Activated CD8-positive, alpha-beta T cell treated with anti-CD3 and anti-CD28 coated beads, Interleukin-2, amount 10 ng/mL, durations not matched to agents 7 days and 5 days (primary cell): Measurements from ENCODE around the gene SMG6. TPM values are rescaled to one million over a fixed set of nuclear protein-coding genes. Genes with fewer than 3 reads are reported as not detected.

Experiments
- ATAC-seq: fragments of 150-1000 bp; cut with Tn5 transposase; one replicate; pipeline ENCODE4 v1.10.0; 2021; ENCODE audit warnings: moderate library complexity
- CTCF ChIA-PET: fragments of 350-600 bp; sonication (Branson Sonifier 250); formaldehyde crosslinking; loops from one replicate; lab custom pipeline; 2021; ENCODE audit warnings: antibody characterized with exemption; lab: Charles Lee
- POLR2A ChIA-PET: fragments of 350-600 bp; sonication (Branson Sonifier 250); formaldehyde crosslinking; loops from one replicate; lab custom pipeline; 2021; ENCODE audit warnings: antibody characterized with exemption; lab: Charles Lee
- DNase-seq: peaks from one replicate; pipeline ENCODE4 v3.0.0-alpha.2; 2020
- H3K27ac Mint-ChIP-seq: one replicate; pipeline ENCODE4 v1.8.0; 2021; ENCODE audit warnings: mild to moderate bottlenecking, mixed read lengths
- H3K27me3 Mint-ChIP-seq: one replicate; pipeline ENCODE4 v1.8.0; 2021; ENCODE audit warnings: low read depth, mixed read lengths
- H3K36me3 Mint-ChIP-seq: one replicate; pipeline ENCODE4 v1.8.0; 2021; ENCODE audit warnings: low read depth, mixed read lengths
- H3K4me1 Mint-ChIP-seq: one replicate; pipeline ENCODE4 v1.8.0; 2021; ENCODE audit warnings: low read depth, mixed read lengths
- H3K4me3 Mint-ChIP-seq: one replicate; pipeline ENCODE4 v1.8.0; 2021; ENCODE audit warnings: mild to moderate bottlenecking, mixed read lengths
- H3K9me3 Mint-ChIP-seq: one replicate; pipeline ENCODE4 v1.8.0; 2022; ENCODE audit warnings: mixed read lengths; ENCODE audit not compliant: insufficient read depth
- total RNA-seq, 2 experiments: library from RNA; stranded (reverse); gene quantifications; one replicate each; pipeline ENCODE4 v1.2.3, GENCODE V29; 2021

SMG6 gene
- total RNA-seq = 10 to 100 TPM; 49.8 to 55.9 TPM

- ATAC-seq = peak; percentile 90
- peak within 1 kb of the TSS; percentile 83 for H3K27ac Mint-ChIP-seq
- H3K27me3 Mint-ChIP-seq = no peaks in the 10 kb centered on the region
- H3K9me3 Mint-ChIP-seq = no peaks in the 10 kb centered on the region
- H3K36me3 Mint-ChIP-seq = peaks cover 40% of the 10 kb centered on the region
- H3K4me1 Mint-ChIP-seq = peaks cover 56% of the 10 kb centered on the region
- POLR2A ChIA-PET = interaction anchor here (0.6 to 1.8 kb wide), 6 partner anchors 10 to 248 kb away, joined by 3 to 5 read pairs (median 3); no protein-coding TSS in a partner anchor
- peak within 1 kb of the TSS; percentile 95 for H3K4me3 Mint-ChIP-seq
- DNase-seq = peak; percentile 96
- CTCF ChIA-PET = interaction anchor here (0.6 to 3.3 kb wide), 14 partner anchors 11 to 250 kb away, joined by 3 to 13 read pairs (median 4); partner anchors contain the start of genes HIC1 and TSR1
These were observed at the start of gene SMG6, which contains the start of gene SRR for GRCh38 chr17:2303204-2304188. SMG6 (minus strand) TSS chr17:2303785; CDS start chr17:2303720, 65 bp downstream. SRR (plus strand) TSS chr17:2303950; CDS start chr17:2315561, 11,611 bp downstream.

GRCh38 chr17:2351269-2351668 is 47.7 kb upstream of the SMG6 start:
- ChIA-PET CTCF (interaction anchor here (0.9 to 1.1 kb wide), 2 partner anchors 9 to 23 kb away, joined by 3 read pairs; no protein-coding TSS in a partner anchor), POLR2A (no interaction called here)

GRCh38 chr17:2347805-2348685 is 44.5 kb upstream of the SMG6 start:
- Mint-ChIP-seq H3K4me1 (peaks cover 17% of the 10 kb centered on the region), H3K27ac (no peak overlapping the region)

More at GRCh38 chr17:2351269-2351668, 47.7 kb upstream of the SMG6 start:
- H3K4me1 Mint-ChIP-seq = peaks cover 19% of the 10 kb centered on the region
- no peak for ATAC-seq
- DNase-seq = no peak
- H3K4me3 Mint-ChIP-seq = no peak overlapping the region
- H3K27me3 Mint-ChIP-seq = no peaks in the 10 kb centered on the region
- no peaks in the 10 kb centered on the region for H3K9me3 Mint-ChIP-seq
- no peak overlapping the region for H3K27ac Mint-ChIP-seq
- H3K36me3 Mint-ChIP-seq = no peaks in the 10 kb centered on the region

GRCh38 chr17:2346475-2346874 is 42.9 kb upstream of the SMG6 start:
- POLR2A ChIA-PET = interaction anchor here (1.7 kb wide), 1 partner anchor 10 kb away, joined by 9 read pairs; the partner anchor contains the start of genes SGSM2 and TSR1

More at GRCh38 chr17:2347805-2348685, 44.5 kb upstream of the SMG6 start:
- H3K4me3 Mint-ChIP-seq = no peak overlapping the region
- ChIA-PET CTCF (interaction anchor here (0.6 to 1.8 kb wide), 4 partner anchors 10 to 68 kb away, joined by 3 to 7 read pairs (median 5); no protein-coding TSS in a partner anchor), POLR2A (no interaction called here)
- ATAC-seq = no peak
- peaks cover 7% of the 10 kb centered on the region for H3K36me3 Mint-ChIP-seq
- H3K27me3 Mint-ChIP-seq = no peaks in the 10 kb centered on the region
- H3K9me3 Mint-ChIP-seq = no peaks in the 10 kb centered on the region
- DNase-seq = no peak

GRCh38 chr17:2344528-2344927 is 40.9 kb upstream of the SMG6 start:
- Mint-ChIP-seq H3K36me3 (peaks cover 17% of the 10 kb centered on the region), H3K4me3 (no peak overlapping the region), H3K27me3 (no peaks in the 10 kb centered on the region), H3K4me1 (peaks cover 25% of the 10 kb centered on the region), H3K27ac (no peak overlapping the region), H3K9me3 (no peaks in the 10 kb centered on the region)
- ChIA-PET CTCF (interaction anchor here (1.1 to 1.2 kb wide), 2 partner anchors 8 to 9 kb away, joined by 3 to 4 read pairs; no protein-coding TSS in a partner anchor), POLR2A (no interaction called here)
- no peak for DNase-seq
- no peak for ATAC-seq

More at GRCh38 chr17:2346475-2346874, 42.9 kb upstream of the SMG6 start:
- DNase-seq = no peak
- H3K4me1 Mint-ChIP-seq = peaks cover 21% of the 10 kb centered on the region
- H3K27me3 Mint-ChIP-seq = no peaks in the 10 kb centered on the region
- no peaks in the 10 kb centered on the region for H3K9me3 Mint-ChIP-seq
- peaks cover 13% of the 10 kb centered on the region for H3K36me3 Mint-ChIP-seq
- CTCF ChIA-PET = no interaction called here
- no peak overlapping the region for H3K4me3 Mint-ChIP-seq
- no peak overlapping the region for H3K27ac Mint-ChIP-seq
- ATAC-seq = no peak

GRCh38 chr17:2343421-2343820 is 39.8 kb upstream of the SMG6 start:
- peaks cover 17% of the 10 kb centered on the region for H3K36me3 Mint-ChIP-seq
- no peaks in the 10 kb centered on the region for H3K9me3 Mint-ChIP-seq
- H3K27ac Mint-ChIP-seq = no peak overlapping the region
- ChIA-PET CTCF (no interaction called here), POLR2A (no interaction called here)
- no peak overlapping the region for H3K4me3 Mint-ChIP-seq
- DNase-seq = peak; percentile 52
- no peaks in the 10 kb centered on the region for H3K27me3 Mint-ChIP-seq
- H3K4me1 Mint-ChIP-seq = peaks cover 26% of the 10 kb centered on the region
- ATAC-seq = peak; percentile 70

- peak overlapping the region; percentile 73 for H3K4me3 Mint-ChIP-seq
- POLR2A ChIA-PET = interaction anchor here (0.6 to 1.3 kb wide), 4 partner anchors 15 to 93 kb away, joined by 3 to 4 read pairs (median 3); no protein-coding TSS in a partner anchor
- peak overlapping the region; percentile 71 for H3K27ac Mint-ChIP-seq
- DNase-seq = no peak
- CTCF ChIA-PET = interaction anchor here (1.1 to 5.0 kb wide), 6 partner anchors 10 to 617 kb away, joined by 3 to 36 read pairs (median 4); partner anchors contain the start of gene HIC1
- no peak for ATAC-seq
- H3K4me1 Mint-ChIP-seq = peaks cover 21% of the 10 kb centered on the region
- H3K9me3 Mint-ChIP-seq = no peaks in the 10 kb centered on the region
- peaks cover 20% of the 10 kb centered on the region for H3K36me3 Mint-ChIP-seq
- no peaks in the 10 kb centered on the region for H3K27me3 Mint-ChIP-seq
These were observed 34.7 kb upstream of the SMG6 start for GRCh38 chr17:2338315-2338657.

GRCh38 chr17:2337544-2338314 is 34.1 kb upstream of the SMG6 start:
- ATAC-seq = peak; percentile 47
- no peaks in the 10 kb centered on the region for H3K9me3 Mint-ChIP-seq
- H3K27me3 Mint-ChIP-seq = no peaks in the 10 kb centered on the region
- peak; percentile 58 for DNase-seq
- H3K4me1 Mint-ChIP-seq = peaks cover 16% of the 10 kb centered on the region
- H3K4me3 Mint-ChIP-seq = peak overlapping the region; percentile 99
- peak overlapping the region; percentile 71 for H3K27ac Mint-ChIP-seq
- peaks cover 20% of the 10 kb centered on the region for H3K36me3 Mint-ChIP-seq
- CTCF ChIA-PET = interaction anchor here (1.1 to 5.0 kb wide), 6 partner anchors 11 to 617 kb away, joined by 3 to 36 read pairs (median 4); partner anchors contain the start of gene HIC1
- POLR2A ChIA-PET = interaction anchor here (0.6 to 2.0 kb wide), 6 partner anchors 8 to 93 kb away, joined by 3 to 9 read pairs (median 3); no protein-coding TSS in a partner anchor

- POLR2A ChIA-PET = interaction anchor here (0.6 to 2.0 kb wide), 15 partner anchors 9 to 507 kb away, joined by 3 to 10 read pairs (median 4); partner anchors contain the start of genes HIC1, RPA1 and SMYD4
- H3K27me3 Mint-ChIP-seq = no peaks in the 10 kb centered on the region
- no peaks in the 10 kb centered on the region for H3K9me3 Mint-ChIP-seq
- peaks cover 18% of the 10 kb centered on the region for H3K36me3 Mint-ChIP-seq
- DNase-seq = peak; percentile 74
- CTCF ChIA-PET = interaction anchor here (0.9 to 5.0 kb wide), 11 partner anchors 16 to 616 kb away, joined by 3 to 36 read pairs (median 4); partner anchors contain the start of gene HIC1
- peak within 1 kb of the TSS; percentile 96 for H3K27ac Mint-ChIP-seq
- H3K4me3 Mint-ChIP-seq = peak within 1 kb of the TSS; percentile 99
- H3K4me1 Mint-ChIP-seq = peaks cover 11% of the 10 kb centered on the region
- ATAC-seq = peak; percentile 50
These were observed 33.4 kb upstream of the SMG6 start, which contains the start of gene SGSM2 for GRCh38 chr17:2336852-2337543. SGSM2 (plus strand) TSS chr17:2337501; CDS start chr17:2337689, 188 bp downstream.
